Measurements from ENCODE around the gene ATP11A.

The ATP11A gene

DNA sequence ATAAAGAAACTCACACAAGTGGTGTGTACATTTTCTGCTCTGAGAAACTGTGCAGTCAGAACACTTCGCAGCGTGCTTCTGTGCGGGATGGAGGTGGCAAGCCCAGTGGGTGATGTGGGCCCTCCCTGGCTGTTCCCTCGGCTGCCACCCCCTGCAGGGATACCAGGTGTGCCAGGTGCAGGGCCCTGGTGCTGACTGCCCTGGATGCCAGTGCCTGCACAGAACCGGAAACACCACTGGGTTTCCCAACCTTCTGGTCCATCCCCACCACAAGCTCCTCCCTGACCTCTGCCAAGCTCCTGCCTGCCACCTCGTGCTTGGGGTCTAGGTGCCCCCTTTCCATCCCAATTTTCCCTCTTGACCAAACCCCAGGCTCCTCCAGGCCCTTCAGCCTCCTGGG is 197.3 kb downstream of the ATP11A start:
- TF ChIP-seq, protein P1, sequence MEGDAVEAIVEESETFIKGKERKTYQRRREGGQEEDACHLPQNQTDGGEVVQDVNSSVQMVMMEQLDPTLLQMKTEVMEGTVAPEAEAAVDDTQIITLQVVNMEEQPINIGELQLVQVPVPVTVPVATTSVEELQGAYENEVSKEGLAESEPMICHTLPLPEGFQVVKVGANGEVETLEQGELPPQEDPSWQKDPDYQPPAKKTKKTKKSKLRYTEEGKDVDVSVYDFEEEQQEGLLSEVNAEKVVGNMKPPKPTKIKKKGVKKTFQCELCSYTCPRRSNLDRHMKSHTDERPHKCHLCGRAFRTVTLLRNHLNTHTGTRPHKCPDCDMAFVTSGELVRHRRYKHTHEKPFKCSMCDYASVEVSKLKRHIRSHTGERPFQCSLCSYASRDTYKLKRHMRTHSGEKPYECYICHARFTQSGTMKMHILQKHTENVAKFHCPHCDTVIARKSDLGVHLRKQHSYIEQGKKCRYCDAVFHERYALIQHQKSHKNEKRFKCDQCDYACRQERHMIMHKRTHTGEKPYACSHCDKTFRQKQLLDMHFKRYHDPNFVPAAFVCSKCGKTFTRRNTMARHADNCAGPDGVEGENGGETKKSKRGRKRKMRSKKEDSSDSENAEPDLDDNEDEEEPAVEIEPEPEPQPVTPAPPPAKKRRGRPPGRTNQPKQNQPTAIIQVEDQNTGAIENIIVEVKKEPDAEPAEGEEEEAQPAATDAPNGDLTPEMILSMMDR (IDR thresholded peaks at IDR 0.05; ENCODE audit: low read length, missing control alignments) = no peak
- no peak overlapping the region for H3K4me3 ChIP-seq (replicated peaks; ENCODE audit: low read depth, low read length)
- DNase-seq (ENCODE audit: low read depth) = no peak

DNA sequence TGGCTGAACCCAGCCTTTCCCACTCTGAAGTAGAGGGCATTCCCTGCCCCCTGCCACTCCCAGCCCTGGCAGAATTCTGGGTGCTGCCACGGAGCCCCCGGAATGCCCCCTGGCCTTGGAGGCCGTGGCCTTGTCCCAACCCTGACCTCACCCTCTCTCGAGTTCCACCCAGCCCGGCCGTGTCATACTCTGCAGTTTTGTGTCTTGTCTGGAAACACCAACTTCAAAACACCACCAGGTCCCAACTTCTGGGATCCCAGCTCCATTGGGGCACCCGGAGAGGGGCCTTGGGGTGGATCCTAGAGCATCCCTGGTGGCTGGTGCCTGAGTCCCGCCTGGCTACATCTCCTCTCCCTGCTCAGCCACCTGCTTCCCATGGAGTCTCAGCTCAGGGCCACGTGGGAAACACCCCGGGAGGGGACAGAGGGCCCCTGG is 197.7 kb downstream of the ATP11A start:
- no peak overlapping the region for H3K4me3 ChIP-seq (replicated peaks; ENCODE audit: low read depth, low read length)
- TF ChIP-seq, protein P1 (IDR thresholded peaks at IDR 0.05; ENCODE audit: low read length, missing control alignments) = no peak
- no peak for DNase-seq (ENCODE audit: low read depth)

DNA sequence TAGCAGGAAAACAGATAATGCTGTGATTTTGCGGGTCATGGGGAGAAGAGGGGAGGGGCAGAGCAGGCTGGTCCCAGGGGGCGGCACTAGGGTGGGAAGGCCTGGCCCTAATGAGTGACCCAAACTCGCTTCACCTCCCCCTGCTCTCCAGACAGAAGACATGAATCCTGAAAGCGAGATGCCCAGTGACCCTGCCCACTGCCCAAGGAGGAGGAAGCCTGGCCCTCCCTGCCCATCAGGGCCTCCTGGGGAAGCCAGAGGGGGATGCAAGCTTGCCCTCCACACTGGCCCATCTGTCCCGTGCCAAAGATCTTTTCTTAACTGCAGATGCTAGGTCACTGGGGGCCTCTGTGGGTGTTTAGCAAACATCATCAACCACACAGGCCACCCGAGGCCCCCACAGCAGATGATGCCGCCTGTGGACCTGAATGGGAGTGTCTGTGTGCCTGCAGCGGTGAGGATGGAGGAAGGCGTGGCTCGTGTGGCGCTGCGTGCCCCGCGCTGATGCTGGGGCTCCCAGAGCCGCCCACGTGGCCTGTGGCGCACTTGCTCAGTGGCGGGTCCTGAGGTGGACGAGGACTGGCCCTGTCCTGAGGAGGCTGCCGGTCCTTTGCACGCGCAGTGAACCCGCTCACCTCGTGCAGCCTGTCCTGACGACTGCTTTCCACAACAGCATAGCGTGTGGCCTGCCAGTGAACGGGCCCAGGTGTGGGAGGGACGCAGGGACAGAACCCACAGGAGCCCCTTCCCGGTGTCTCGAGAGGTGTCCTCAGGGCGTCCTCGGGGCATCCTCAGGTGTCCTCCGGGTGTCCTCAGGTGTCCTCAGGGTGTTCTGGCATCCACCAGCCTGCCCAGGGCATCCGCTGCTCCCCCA is 198.6 kb downstream of the ATP11A start:
- TF ChIP-seq, protein P1 (IDR thresholded peaks at IDR 0.05; ENCODE audit: low read length, missing control alignments) = no peak
- no peak for DNase-seq (ENCODE audit: low read depth)
- H3K4me3 ChIP-seq (replicated peaks; ENCODE audit: low read depth, low read length) = no peak overlapping the region

DNA sequence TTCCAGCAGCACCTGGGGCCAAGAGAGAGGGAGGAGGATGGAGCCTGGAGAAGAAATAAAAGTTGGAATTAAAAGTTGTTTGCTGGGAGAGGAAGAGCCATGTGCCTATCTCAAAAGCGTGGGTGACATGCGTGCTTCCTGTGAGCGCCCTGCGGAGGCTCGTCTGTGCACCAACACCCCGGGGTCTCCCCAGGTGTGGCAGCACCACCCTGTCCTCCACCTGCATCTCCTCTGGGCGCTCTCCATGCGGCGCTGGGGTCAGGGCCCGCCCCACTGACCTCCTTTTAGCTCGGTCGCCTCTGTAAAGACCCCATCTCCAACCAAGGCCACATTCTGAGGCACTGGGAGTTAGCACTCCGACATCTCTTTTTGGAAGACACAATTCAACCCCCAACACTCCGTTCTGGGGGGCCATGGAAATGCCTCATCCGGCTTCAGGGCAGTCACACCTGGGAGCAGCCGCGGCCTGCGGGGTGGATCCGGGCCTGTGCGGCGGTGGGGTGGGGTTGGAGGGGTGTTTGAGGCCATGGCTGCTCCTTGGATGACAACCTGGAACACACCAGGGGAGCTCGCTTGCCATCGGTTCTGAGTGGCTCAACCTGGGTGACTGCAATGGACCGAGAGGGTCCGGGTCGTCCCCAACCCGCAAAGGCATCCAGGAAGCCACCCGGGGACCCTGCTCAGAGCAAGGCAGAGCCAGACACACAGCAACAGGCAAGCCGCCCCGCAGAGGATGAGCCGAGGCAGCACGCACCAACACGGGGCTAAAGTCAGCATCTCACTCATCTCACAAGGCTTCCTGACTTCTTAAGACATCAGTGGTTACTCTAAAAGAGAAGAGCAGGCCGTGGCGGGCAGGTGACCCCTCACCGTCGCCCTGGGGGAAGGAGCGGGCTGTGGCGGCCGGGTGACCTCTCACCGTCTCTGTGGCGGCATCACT is 199.8 kb downstream of the ATP11A start:
- TF ChIP-seq, protein P1 (IDR thresholded peaks at IDR 0.05; ENCODE audit: low read length, missing control alignments) = no peak

DNA sequence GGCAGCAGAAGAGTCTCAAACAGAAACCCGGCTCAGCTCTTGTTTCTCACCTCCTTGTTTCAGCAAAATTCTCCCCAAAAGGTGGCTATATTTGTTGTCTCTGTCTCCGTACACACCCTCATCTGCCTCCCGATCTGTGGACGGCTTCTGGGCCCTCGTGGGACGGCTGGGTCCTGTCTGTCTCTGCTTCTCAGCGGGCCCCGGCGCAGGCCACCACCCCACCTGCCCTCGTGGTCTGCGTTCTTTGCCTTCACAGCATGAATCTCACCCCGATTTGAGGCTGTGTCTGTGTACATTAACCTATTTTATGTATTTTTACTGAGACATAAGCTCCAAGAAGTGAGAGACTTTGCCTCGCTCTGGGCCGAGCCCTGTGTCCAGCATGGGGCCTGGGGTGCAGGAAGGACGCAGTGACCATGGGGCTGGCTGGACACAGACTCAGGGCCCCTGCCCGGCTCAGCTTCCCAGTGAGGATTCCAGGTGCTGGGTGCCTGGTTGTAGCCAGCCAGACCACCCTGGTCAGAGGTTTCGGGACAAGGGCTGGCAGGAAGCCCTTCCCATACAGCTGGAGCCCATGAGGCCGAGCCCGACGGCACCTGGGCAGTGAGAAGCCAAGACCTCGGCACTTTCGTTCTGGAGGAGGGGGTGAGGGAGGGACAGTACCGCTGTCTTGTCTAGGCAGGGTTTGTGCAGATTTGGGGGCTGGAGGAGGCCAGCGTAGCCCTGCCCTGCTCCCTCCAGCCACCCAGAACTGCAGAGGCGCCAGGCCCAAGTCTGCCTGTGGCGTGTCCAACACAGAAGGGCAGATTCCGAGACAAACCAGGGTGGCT is 200.7 kb downstream of the ATP11A start:
- H3K4me3 ChIP-seq (replicated peaks; ENCODE audit: low read depth, low read length) = no peak overlapping the region
- TF ChIP-seq, protein P1 (IDR thresholded peaks at IDR 0.05; ENCODE audit: low read length, missing control alignments) = no peak
- no peak for DNase-seq (ENCODE audit: low read depth)

More for the DNA sequence above, 199.8 kb downstream of the ATP11A start:
- no peak for DNase-seq (ENCODE audit: low read depth)
- H3K4me3 ChIP-seq (replicated peaks; ENCODE audit: low read depth, low read length) = no peak overlapping the region

All from fibroblast of pulmonary artery (primary cell).